Glomerular endothelial cell (primary cell): ENCODE data around the gene MPP1. TPM values are rescaled to one million over a fixed set of nuclear protein-coding genes. Genes with fewer than 3 reads are reported as not detected.

Source experiments
- DNase-seq: peaks from one replicate; pipeline ENCODE4 v3.0.0-alpha.2; 2011; ENCODE audit warnings: low read depth, low spot score; ENCODE audit errors: extremely low read depth
- total RNA-seq: library from RNA; depleted of rRNA; stranded (reverse); fragments of >200 nt; gene quantifications from 2 replicates; pipeline ENCODE4 v1.2.3, GENCODE V29; 2015

MPP1 gene
- total RNA-seq, 1 donor from 2014 or later, result 39.2 TPM

DNA sequence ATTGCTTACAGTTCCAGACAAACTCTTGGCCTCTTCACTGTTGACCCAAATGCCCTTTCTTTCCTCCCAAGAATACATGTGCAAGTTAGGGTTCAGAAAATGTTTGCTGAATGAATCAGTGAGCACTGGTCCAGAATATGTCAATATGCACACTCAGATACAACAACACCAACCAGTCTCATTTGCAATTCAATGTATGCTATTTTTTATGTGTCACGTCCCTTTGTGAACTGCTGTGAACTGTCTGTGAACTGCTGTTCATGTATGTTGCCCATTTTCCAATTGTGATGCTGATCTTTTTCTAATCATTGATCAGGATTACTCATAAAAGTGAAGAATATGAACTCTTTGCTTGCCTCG lies 72.2 kb downstream of the MPP1 start:
- DNase-seq, result no peak

- no peak for DNase-seq
Measured at GRCh38 chrX:154732421-154733065, 72.7 kb downstream of the MPP1 start.

- no peak for DNase-seq
Measured at GRCh38 chrX:154731881-154732280, 73.4 kb downstream of the MPP1 start.

GRCh38 chrX:154731184-154731583 lies 74.1 kb downstream of the MPP1 start:
- DNase-seq, result no peak

DNA sequence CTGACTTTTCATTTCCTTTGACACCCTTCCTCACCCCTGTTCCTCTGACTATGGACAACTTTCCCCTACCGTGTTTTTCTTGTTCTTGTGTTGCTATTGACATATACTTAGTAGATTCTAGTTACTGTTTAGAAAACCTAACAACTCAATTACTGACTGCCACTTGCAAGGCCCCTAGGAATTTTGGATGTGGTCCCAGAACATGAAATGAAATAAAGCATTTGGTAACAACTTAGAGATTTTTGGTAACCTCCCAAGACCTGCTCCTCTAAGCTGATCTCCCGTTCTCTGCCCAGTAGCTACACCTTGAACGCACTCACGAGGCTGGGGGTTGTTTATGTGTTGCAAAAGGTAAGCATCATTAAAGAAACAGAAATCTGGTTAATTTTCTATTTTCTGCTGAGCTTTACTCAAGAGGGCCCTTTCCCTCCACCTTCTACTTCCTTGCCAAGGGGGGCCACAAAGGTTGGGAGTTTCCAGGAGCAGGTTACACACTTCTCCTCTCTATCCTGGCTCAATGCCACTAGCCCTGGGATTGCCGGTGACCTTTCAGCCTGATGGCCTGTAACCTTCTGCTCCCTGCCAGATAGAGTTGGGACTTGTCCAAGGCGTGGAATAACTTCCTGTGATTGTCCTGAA lies 74.9 kb downstream of the MPP1 start:
- DNase-seq, result no peak

DNA sequence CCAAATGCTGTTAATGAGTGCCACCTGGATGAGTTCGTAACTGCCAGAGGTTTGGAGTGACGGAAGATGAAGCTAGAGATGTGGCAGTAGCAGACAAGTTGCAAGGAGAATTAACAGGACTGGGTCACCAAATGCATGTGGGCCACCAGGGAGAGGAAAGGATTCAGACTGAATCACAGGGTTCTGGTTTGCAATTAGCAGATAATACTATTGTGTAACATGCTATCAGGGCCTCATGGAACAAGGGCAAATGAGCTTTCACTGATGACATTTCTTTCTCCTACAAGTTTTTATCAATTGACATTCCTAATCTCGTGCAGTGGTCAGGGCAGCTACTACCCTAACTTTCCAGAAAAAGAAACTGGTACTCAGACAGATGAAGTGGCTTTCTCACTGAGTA lies 75.8 kb downstream of the MPP1 start:
- DNase-seq, result no peak

Other genes with a start within 250 kb of the MPP1 start
- not detected in 2 replicates for gene CTAG1A, start 220.4 kb downstream of the MPP1 start, total RNA-seq
- not detected in 2 replicates for gene CTAG1B, start 186.2 kb downstream of the MPP1 start, total RNA-seq
- not detected in 2 replicates for gene CTAG2, start 151.9 kb downstream of the MPP1 start, total RNA-seq
- 6.8 and 8.0 TPM in 2 replicates for gene GAB3, start 54.4 kb downstream of the MPP1 start, total RNA-seq
- gene DKC1, start 42.6 kb downstream of the MPP1 start, total RNA-seq, result 26.4 and 38.0 TPM in 2 replicates
- not detected in 2 replicates for gene SMIM9, start 29.2 kb upstream of the MPP1 start, total RNA-seq
- gene F8A1, start 80.9 kb upstream of the MPP1 start, total RNA-seq, result 8.8 and 21.4 TPM in 2 replicates
- 1.5 and 1.8 TPM in 2 replicates for gene F8, start 217.2 kb upstream of the MPP1 start, total RNA-seq
- 22.5 and 32.2 TPM in 2 replicates for gene FUNDC2, start 221.4 kb upstream of the MPP1 start, total RNA-seq